NCI-H524 (cell line): ENCODE results near the gene PRTFDC1.
A peak's percentile ranks its signal among the peaks of the same experiment; 100 is the strongest.
"Not testable (repeated sequence)": the region's sequence is repeated elsewhere in the genome, so short reads cannot be mapped to it uniquely, and the experiment has no call there.

Source experiments
- DNase-seq, 2 experiments: peaks; one replicate each; lab custom pipeline; 2025; lab: John Stamatoyannopoulos, UW

The PRTFDC1 gene, protein sequence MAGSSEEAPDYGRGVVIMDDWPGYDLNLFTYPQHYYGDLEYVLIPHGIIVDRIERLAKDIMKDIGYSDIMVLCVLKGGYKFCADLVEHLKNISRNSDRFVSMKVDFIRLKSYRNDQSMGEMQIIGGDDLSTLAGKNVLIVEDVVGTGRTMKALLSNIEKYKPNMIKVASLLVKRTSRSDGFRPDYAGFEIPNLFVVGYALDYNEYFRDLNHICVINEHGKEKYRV

GRCh38 chr10:24952143-24952706 lies at the start of gene PRTFDC1:
TSS of gene PRTFDC1 (minus strand) at chr10:24952606. CDS start at chr10:24952575, 31 bp downstream.
- DNase-seq, result peak in 1 of 2 experiments; percentile 11

- no peak for DNase-seq
These were observed 45.6 kb upstream of the PRTFDC1 start for GRCh38 chr10:24998044-24998443.

- DNase-seq, result no peak
These were observed 42.7 kb upstream of the PRTFDC1 start for GRCh38 chr10:24995072-24995471.

GRCh38 chr10:24993237-24993958 lies 41.0 kb upstream of the PRTFDC1 start:
- DNase-seq, result peak in 1 of 2 experiments; percentile 6

- no peak for DNase-seq
These were observed 40.2 kb upstream of the PRTFDC1 start for GRCh38 chr10:24992512-24993133.

DNA sequence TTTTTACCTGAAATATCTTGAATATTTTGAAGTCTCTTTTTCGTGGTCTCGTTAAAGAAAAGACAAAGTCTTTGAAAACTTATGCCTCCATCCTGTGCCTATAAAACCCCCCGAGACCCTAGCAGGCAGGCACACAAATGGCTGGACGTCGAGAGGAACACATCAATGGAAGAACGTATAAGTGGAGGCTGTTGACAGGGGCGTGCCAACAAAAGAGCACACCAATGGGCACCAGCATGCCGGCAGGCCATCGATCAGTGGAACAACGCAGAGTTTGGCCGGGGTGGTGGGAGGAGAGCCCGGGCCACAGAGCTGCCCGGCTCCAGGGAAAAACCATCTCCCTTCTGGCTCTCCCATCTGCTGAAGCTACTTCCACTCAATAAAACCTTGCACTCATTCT lies 38.9 kb upstream of the PRTFDC1 start:
- no peak for DNase-seq

- no peak for DNase-seq
These were observed 37.5 kb upstream of the PRTFDC1 start for GRCh38 chr10:24989867-24990266.

DNA sequence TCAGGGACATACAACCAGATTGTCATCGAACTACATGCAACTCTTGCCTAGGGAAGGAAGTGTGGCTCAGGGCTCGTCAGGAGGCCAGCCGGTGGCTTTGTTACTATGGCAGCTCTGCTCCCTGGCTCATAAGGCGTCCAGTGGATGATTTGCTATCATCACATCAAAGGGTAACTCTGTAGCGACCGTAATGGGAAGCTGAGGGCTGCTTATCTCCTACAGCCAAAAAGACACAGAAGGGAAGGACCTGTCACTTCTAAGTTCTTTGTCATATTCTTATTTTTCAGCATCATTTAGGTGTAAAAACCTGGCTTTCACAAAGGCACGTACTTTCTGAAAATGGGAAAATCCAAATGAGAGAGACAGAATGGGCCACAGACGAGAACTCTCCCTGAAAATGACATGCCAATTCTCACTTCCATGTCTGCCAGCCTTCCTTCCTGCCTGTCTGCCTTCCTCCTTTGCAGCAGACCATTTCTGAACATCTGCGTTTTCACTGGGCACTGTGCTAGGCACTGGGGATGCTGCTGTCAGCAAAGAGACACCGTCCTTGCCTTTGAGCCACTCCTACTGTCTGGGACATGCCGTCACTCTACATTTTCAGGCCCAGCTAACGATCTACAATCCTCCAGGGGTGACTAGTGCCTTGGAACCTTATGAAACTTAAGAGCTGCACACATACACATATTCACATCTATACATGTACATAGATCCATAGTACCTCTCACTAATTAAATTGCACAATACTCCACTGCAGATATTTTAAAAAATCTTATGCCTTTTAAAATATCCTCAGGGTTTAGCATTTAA lies 36.6 kb upstream of the PRTFDC1 start:
- DNase-seq, result no peak

DNA sequence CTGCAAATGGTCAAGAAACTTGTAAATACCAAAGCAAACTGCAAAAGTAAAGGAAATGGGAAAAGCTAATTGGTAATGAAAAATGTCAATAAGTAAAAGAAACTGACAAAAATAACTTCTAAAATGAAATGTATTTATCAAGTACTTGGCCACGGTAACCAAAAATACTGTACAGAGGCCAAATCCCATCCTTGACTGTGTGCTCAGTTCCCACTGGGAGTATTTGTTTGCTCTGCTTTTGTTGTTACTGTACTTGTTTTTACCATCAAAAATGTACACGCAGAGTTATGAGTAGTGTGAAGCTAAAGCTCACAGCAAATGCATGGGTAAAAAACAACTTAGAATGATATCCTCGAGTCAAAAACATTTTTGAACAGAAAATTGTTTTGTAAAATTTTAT lies 32.5 kb upstream of the PRTFDC1 start:
- no peak for DNase-seq

DNA sequence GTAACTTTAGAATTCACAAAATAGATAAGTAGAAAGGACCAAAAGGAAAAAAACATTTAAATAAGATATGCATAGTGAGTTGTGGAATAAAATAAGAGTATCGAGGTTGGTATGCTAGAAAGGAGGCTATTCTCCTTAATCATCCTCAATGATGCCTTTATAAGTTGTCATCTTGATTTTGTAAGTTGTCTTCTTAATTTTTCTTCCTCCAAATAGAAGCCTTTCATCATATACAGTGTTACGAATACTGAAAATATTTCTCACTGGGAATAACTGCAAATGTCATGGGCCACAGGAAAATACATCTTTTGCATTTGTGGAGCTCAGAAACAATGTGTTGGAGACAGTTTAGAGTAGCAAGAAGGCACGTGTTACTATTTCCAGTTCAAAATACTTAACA lies 31.5 kb upstream of the PRTFDC1 start:
- no peak for DNase-seq

DNA sequence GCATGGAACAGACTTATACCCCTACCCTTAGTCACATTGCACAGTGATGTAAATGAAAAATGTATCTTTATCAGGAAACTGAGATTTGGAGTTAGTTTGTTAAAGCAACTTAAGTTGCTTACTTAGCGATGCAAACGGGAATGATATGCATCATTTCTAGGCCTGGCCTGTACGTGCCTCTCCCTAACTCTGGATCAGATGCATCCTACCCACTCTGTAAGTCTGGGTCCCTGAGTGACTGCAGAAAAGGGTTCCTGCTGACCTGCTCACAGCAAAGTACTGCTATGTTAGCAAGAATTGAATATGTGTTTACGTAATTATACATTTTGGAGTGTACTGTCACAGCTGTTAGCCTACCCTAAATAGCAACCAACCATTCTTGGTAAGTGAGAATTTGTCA lies 30.7 kb upstream of the PRTFDC1 start:
- DNase-seq, result no peak

DNA sequence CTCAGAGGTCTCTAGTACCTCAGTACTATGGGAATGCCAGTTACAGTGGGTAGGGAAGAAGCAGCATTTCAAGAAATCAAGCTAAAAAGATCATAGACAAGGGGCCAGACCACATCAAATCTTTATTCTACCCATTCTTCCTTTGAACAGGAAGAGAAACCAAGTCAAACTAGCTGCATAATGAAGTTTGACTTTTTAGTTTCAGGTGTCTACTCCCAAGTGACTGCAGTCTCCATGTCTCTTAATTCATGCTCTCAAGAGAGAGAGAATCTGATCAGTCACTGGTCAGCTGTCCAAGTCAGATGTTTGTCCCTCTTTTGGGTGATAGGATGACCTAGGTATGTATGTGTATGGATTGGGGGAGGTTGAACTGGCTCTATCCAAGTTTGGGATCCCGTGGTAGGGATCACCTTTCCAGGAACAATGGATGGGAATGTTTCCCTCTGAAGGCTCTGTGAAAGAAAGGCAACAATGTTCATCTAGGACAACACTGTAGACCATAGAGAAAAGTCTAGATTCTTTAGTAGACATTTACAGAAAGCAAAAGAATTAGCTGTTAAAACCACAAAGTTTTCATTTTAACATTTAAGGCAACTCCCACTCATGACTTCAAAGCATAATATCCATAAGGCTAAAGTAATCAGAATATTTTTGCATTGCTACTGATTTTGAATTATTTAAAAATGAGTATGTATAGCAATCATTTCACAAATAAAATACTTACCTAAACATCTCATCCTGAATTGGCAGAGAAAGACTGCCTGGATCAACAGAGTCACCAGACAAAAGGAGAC lies 30.1 kb upstream of the PRTFDC1 start:
- DNase-seq, result no peak

GRCh38 chr10:24981161-24981710 lies 28.8 kb upstream of the PRTFDC1 start:
- no peak for DNase-seq

GRCh38 chr10:24979685-24980084 lies 27.3 kb upstream of the PRTFDC1 start:
- no peak for DNase-seq

- DNase-seq, result peak in 1 of 2 experiments; percentile 0
These were observed 22.6 kb upstream of the PRTFDC1 start for GRCh38 chr10:24974976-24975375.

DNA sequence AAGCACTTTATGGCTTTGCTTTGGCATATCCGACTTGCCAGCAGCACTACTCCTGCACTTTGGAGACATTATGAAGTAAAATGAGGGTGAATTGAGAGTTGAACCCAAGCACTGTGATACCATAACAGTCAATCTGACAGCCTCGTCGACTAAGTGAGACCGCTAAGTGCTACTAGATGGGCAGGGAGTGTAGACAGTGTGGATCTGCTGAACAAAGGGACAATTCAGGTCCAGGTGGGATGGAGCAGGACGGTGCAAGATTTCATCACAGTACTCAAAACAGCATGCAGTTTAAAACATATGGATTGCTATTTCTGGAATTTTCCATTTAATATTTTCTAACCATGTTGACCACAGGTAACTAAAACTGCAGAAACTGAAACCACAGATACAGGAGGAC lies 20.8 kb upstream of the PRTFDC1 start:
- DNase-seq, result no peak

DNA sequence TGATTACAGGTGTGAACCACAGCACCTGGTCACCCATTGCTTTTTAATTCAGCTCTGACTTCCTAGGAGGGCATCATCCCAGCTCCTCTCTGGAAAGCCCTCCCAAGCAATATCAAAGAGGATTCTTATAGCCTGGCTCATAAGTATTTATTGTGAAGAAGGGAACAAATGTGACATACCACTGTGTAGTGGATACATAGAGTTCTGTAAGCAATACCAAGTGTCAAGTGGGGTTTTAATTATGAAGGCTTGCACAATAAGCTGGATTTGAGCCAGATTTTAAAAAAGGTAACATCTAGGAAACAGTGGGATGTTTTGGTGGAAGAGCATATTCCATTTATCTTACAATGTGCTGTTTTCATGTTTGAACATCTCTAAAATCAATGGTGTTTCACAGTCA lies 19.0 kb upstream of the PRTFDC1 start:
- no peak for DNase-seq

GRCh38 chr10:24969841-24970281 lies 17.5 kb upstream of the PRTFDC1 start:
- no peak for DNase-seq

DNA sequence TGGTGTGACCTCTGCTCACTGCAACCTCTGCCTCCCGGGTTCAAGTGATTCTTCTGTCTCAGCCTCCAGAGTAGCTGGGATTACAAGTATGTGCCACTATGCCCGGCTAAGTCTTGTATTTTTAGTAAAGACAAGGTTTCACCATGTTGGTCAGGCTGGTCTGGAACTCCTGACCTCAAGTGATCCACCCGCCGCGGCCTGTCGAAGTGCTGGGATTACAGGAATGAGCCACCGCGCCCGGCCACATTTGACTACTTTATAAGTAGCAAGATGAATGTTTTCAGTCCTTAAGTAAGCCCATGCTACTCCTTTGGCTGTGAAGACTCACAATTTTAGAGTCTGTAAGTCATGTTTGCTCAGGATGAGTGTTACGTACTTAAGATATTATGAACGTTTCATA lies 16.5 kb upstream of the PRTFDC1 start:
- DNase-seq, result not testable (repeated sequence)

DNA sequence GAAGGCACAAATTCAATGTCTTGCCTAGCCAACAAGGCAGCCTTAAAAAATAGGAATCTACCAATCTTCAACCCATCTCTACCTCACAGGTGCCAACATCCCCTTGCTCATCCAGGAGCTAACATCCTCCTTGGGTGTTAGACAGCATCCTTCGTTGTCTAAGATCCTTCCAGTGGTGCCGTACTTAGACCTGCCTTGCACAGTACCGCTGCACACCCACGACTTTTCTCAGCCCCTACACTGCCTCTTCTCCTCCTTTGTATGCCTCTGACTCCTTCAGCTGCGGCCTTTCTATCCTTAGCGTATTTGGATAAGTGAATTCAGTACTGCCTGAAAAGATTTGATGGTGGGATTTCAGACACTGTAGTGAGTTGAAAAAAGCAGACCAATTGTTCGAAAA lies 15.9 kb upstream of the PRTFDC1 start:
- DNase-seq, result no peak

- DNase-seq, result no peak
These were observed 14.6 kb upstream of the PRTFDC1 start for GRCh38 chr10:24966962-24967481.
